Neuronal stem cell (in vitro differentiated cells): ENCODE data around the gene FAM83E.
A peak's percentile ranks its signal among the peaks of the same experiment; 100 is the strongest.

Experiments used
- DNase-seq: peaks from one replicate; pipeline ENCODE4 v3.0.0-alpha.2; 2013; ENCODE audit warnings: low spot score
- H2AFZ ChIP-seq: one replicate; pipeline ENCODE4 v1.6.1; 2013; ENCODE audit warnings: mild to moderate bottlenecking, low read length, inconsistent platforms
- H2AK5ac ChIP-seq: 2 replicates; pipeline ENCODE4 v1.6.1; 2013; ENCODE audit warnings: low read depth, mild to moderate bottlenecking, inconsistent platforms, low read length, moderate library complexity, mixed read lengths
- H2BK120ac ChIP-seq: 2 replicates; pipeline ENCODE4 v1.6.1; 2013; ENCODE audit warnings: low read depth, mild to moderate bottlenecking, inconsistent platforms, low read length, moderate library complexity, mixed read lengths
- H2BK12ac ChIP-seq: one replicate; pipeline ENCODE4 v1.6.1; 2013; ENCODE audit warnings: low read length, inconsistent platforms
- H2BK15ac ChIP-seq: 2 replicates; pipeline ENCODE4 v1.6.1; 2013; ENCODE audit warnings: mild to moderate bottlenecking, low read length, inconsistent platforms, mixed read lengths
- H2BK5ac ChIP-seq: one replicate; pipeline ENCODE4 v1.6.1; 2013; ENCODE audit warnings: inconsistent platforms, mild to moderate bottlenecking, low read length, moderate library complexity
- H3K14ac ChIP-seq: one replicate; pipeline ENCODE4 v1.6.1; 2013; ENCODE audit warnings: low read length, inconsistent platforms
- H3K18ac ChIP-seq: 2 replicates; pipeline ENCODE4 v1.6.1; 2013; ENCODE audit warnings: low read length, inconsistent platforms
- H3K23ac ChIP-seq: 2 replicates; pipeline ENCODE4 v1.6.1; 2013; ENCODE audit warnings: low read depth, mild to moderate bottlenecking, mixed read lengths, low read length, inconsistent platforms; ENCODE audit not compliant: poor library complexity
- H3K27ac ChIP-seq: replicated peaks from 3 replicates; pipeline ENCODE4 v1.5.1; 2013; ENCODE audit warnings: low read length, inconsistent platforms
- H3K27me3 ChIP-seq, 3 experiments: 2 replicates each; pipeline ENCODE4 v1.6.1; 2013; ENCODE audit warnings: low read length in 3 of 3, mild to moderate bottlenecking in 2 of 3, inconsistent platforms in 1 of 3, low read depth in 1 of 3, mixed read lengths in 1 of 3, moderate library complexity in 1 of 3; ENCODE audit not compliant: control insufficient read depth in 3 of 3, insufficient read depth in 3 of 3
- H3K36me3 ChIP-seq, 2 donors: replicated peaks in 1 of 2; 2 replicates each; pipeline ENCODE4 v1.6.1; 2013; ENCODE audit warnings: low read length in 2 of 2; ENCODE audit not compliant: control insufficient read depth in 2 of 2, insufficient read depth in 2 of 2
- H3K4ac ChIP-seq: 2 replicates; pipeline ENCODE4 v1.6.1; 2013; ENCODE audit warnings: inconsistent platforms, mild to moderate bottlenecking, low read length, moderate library complexity
- H3K4me1 ChIP-seq, 2 donors: 1 replicate in 1 of 2; 2 replicates in 1 of 2; pipeline ENCODE4 v1.6.1; 2013; ENCODE audit warnings: low read length in 2 of 2, low read depth in 1 of 2; ENCODE audit not compliant: control insufficient read depth in 2 of 2, insufficient read depth in 1 of 2
- H3K4me2 ChIP-seq: one replicate; pipeline ENCODE4 v1.6.1; 2013; ENCODE audit warnings: mild to moderate bottlenecking, low read length, inconsistent platforms; ENCODE audit not compliant: insufficient read depth, poor library complexity, severe bottlenecking
- H3K4me3 ChIP-seq, 2 donors: 2 replicates each; pipeline ENCODE4 v1.5.1; 2013; ENCODE audit warnings: low read length in 2 of 2, mild to moderate bottlenecking in 2 of 2, inconsistent platforms in 1 of 2, moderate library complexity in 1 of 2
- H3K79me1 ChIP-seq: one replicate; pipeline ENCODE4 v1.6.1; 2013; ENCODE audit warnings: low read depth, mild to moderate bottlenecking, inconsistent platforms, low read length, moderate library complexity
- H3K9ac ChIP-seq: one replicate; pipeline ENCODE4 v1.6.1; 2013; ENCODE audit warnings: mild to moderate bottlenecking, low read depth, low read length, inconsistent platforms; ENCODE audit not compliant: poor library complexity
- H3K9me3 ChIP-seq, 2 donors: replicated peaks in 1 of 2; 2 replicates each; pipeline versions ENCODE3 to v1.6.1; 2013; ENCODE audit warnings: low read length in 2 of 2, mild to moderate bottlenecking in 2 of 2, inconsistent platforms in 1 of 2, low read depth in 1 of 2, mixed read lengths in 1 of 2, moderate library complexity in 1 of 2; ENCODE audit not compliant: control insufficient read depth in 2 of 2, insufficient read depth in 1 of 2
- H4K8ac ChIP-seq: one replicate; pipeline ENCODE4 v1.6.1; 2013; ENCODE audit warnings: low read depth, mild to moderate bottlenecking, inconsistent platforms, low read length, moderate library complexity
- H4K91ac ChIP-seq: one replicate; pipeline ENCODE4 v1.6.1; 2013; ENCODE audit warnings: low read length, low read depth, mild to moderate bottlenecking, inconsistent platforms; ENCODE audit not compliant: poor library complexity
- WGBS, 2 donors: extraction: QIAGEN DNeasy Blood & Tissue Kit; methylation state at CpG; one replicate each; pipeline ENCODE4 v1.1.7; 2013; ENCODE audit warnings: missing lambda C conversion rate in 2 of 2, mixed read lengths in 1 of 2; ENCODE audit not compliant: insufficient read length in 2 of 2, insufficient replicate concordance in 1 of 2; ENCODE audit errors: extremely low coverage in 2 of 2; 5-methylcytosine and 5-hydroxymethylcytosine counted together

The FAM83E gene

DNA sequence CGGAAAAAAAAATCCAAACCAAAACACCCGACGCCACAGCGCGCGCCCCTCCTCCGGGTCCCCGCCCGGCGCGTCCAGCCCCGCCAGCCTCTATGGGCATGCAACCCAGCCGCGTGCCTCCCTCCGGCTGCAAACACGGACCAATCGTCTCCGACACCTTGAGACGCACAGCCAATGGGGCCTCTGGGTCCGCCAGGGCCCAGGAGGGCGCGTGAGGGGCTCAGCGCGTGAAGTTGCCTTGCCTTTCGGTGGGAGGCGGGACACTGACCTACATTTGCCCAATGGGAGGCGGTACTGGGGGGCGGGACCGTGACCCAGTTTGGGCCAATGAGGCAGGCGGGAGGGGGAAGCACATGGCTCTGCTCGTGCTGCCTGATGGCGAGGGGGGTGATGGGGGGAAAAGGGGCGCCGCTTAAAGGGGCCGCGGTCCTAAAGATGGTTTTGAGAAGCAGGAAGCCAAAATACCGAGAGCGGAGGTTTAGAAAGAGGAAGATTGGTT, 22.6 kb upstream of the FAM83E start:
- no peak overlapping the region for H3K14ac ChIP-seq
- H3K4me1 ChIP-seq = peaks cover 20 to 36% of the 10 kb centered on the region in 2 donors
- H2BK120ac ChIP-seq = no peak overlapping the region
- H3K18ac ChIP-seq = no peak overlapping the region
- peak; percentile 99 for DNase-seq
- no peak overlapping the region for H2BK15ac ChIP-seq
- H3K4ac ChIP-seq = no peak overlapping the region
- H3K27ac ChIP-seq = peak overlapping the region; percentile 89
- H3K79me1 ChIP-seq = no peaks in the 10 kb centered on the region
- peak overlapping the region; percentile 77 for H2AFZ ChIP-seq
- no peak overlapping the region for H4K91ac ChIP-seq
- H4K8ac ChIP-seq = no peak overlapping the region
- H3K36me3 ChIP-seq = peaks cover 5 to 9% of the 10 kb centered on the region in 2 donors
- peak overlapping the region; percentile 3 for H3K23ac ChIP-seq
- WGBS, 2 donors = no CpG with 5 or more reads among the region's 38 CpGs
- no peak overlapping the region for H2BK5ac ChIP-seq
- no peak overlapping the region for H2BK12ac ChIP-seq
- H3K9ac ChIP-seq = no peak overlapping the region
- H3K27me3 ChIP-seq = peaks cover 0 to 4% (median 0%) of the 10 kb centered on the region in 3 experiments
- H2AK5ac ChIP-seq = no peak overlapping the region
- peaks cover 0 to 3% of the 10 kb centered on the region in 2 donors for H3K9me3 ChIP-seq
- peak overlapping the region; percentile 97 for H3K4me2 ChIP-seq
- peak overlapping the region; percentile 71 for H3K4me3 ChIP-seq

- Histone ChIP-seq H3K36me3 (peaks cover 5 to 9% of the 10 kb centered on the region in 2 donors), H2AFZ (peak within 1 kb of the TSS; percentile 77), H3K4me3 (peak within 1 kb of the TSS; percentile 71 to 78), H4K91ac (no peak within 1 kb of the TSS), H3K9ac (peak within 1 kb of the TSS; percentile 92), H3K4me2 (peak within 1 kb of the TSS; percentile 97), H3K27me3 (peaks cover 0 to 4% (median 0%) of the 10 kb centered on the region in 3 experiments), H3K79me1 (no peaks in the 10 kb centered on the region), H3K4me1 (peaks cover 20 to 36% of the 10 kb centered on the region in 2 donors), H2BK15ac (peak within 1 kb of the TSS; percentile 80), H2BK12ac (no peak within 1 kb of the TSS), H3K14ac (no peak within 1 kb of the TSS), H2AK5ac (peak within 1 kb of the TSS; percentile 60), H3K4ac (peak within 1 kb of the TSS; percentile 8), H2BK5ac (peak within 1 kb of the TSS; percentile 84), H3K18ac (peak within 1 kb of the TSS; percentile 96), H3K23ac (peak within 1 kb of the TSS; percentile 34), H2BK120ac (no peak within 1 kb of the TSS), H4K8ac (no peak within 1 kb of the TSS), H3K27ac (peak within 1 kb of the TSS; percentile 89), H3K9me3 (peaks cover 0 to 3% of the 10 kb centered on the region in 2 donors)
- DNase-seq = no peak
- no CpG with 5 or more reads among the region's 40 CpGs for WGBS, 2 donors
Measured at GRCh38 chr19:48636859-48637448, 22.1 kb upstream of the FAM83E start, which contains the start of gene DBP. DBP (minus strand) TSS chr19:48637379; CDS start chr19:48636994, 385 bp downstream.

DNA sequence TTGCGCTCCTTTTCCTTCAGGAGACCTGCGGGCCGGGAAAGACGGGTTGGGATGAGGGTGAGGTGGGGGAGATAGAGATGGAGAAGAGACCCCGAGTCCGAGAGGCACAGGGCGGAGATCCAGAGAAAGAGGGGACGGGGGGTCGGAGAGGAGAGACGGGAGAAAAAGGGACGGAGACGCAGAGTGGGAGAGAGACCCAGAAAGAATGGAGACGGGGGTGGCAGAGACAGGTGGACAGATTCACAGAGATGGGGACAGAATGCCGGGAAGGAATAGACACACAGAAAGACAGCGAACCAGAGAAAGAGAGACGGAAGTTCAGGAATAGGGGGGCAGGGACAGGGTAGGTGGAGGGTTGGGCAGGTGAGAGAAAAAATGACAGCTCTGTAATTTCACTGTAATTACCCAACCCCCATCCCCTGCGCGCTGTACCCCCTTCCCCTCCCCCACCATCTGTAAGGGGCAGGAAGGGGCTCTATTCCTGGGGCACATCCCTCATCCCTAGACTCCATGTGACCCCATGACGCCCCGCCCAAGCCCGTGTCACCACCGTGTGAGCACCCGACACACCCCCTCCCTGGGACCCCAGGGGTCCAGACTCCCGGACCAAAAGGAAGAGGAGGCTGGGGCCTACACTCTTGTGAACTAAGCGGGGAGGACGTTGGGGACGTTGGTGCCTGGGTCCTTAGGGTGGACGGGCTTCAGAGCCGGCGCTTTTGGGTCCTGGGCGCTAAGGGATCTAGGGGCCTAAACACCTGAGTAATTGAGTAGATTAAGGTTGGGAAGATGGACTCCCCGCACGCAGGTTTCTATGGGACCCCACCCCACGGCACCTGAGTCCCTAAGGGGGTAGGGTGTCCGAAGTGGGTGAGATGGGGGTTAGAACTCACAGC, 21.3 kb upstream of the FAM83E start:
- peak overlapping the region; percentile 96 for H3K18ac ChIP-seq
- no peak for DNase-seq
- H3K23ac ChIP-seq = peak overlapping the region; percentile 81
- no peak overlapping the region for H2BK120ac ChIP-seq
- no peaks in the 10 kb centered on the region for H3K79me1 ChIP-seq
- H3K4me3 ChIP-seq = peak overlapping the region; percentile 71 to 78
- H2BK12ac ChIP-seq = no peak overlapping the region
- peak overlapping the region; percentile 60 for H2AK5ac ChIP-seq
- H3K27me3 ChIP-seq = peaks cover 0 to 4% (median 0%) of the 10 kb centered on the region in 3 experiments
- H3K4me2 ChIP-seq = peak overlapping the region; percentile 97
- peaks cover 21 to 39% of the 10 kb centered on the region in 2 donors for H3K4me1 ChIP-seq
- H3K9me3 ChIP-seq = peaks cover 0 to 3% of the 10 kb centered on the region in 2 donors
- peak overlapping the region; percentile 83 for H2AFZ ChIP-seq
- WGBS, 2 donors = no CpG with 5 or more reads among the region's 35 CpGs
- H3K4ac ChIP-seq = peak overlapping the region; percentile 8
- peak overlapping the region; percentile 78 for H2BK15ac ChIP-seq
- peak overlapping the region; percentile 84 for H2BK5ac ChIP-seq
- peak overlapping the region; percentile 63 for H3K14ac ChIP-seq
- H3K27ac ChIP-seq = no peak overlapping the region
- no peak overlapping the region for H4K8ac ChIP-seq
- H3K36me3 ChIP-seq = peaks cover 5 to 10% of the 10 kb centered on the region in 2 donors
- no peak overlapping the region for H4K91ac ChIP-seq
- H3K9ac ChIP-seq = peak overlapping the region; percentile 88
